Stimulated activated CD4-positive, alpha-beta T cell treated with anti-CD3 and anti-CD28 coated beads, TNF-alpha, amount 100 ng/mL, for 4 hours (primary cell): ENCODE results near the gene NOS1AP.
"Not testable (repeated sequence)": the region's sequence is repeated elsewhere in the genome, so short reads cannot be mapped to it uniquely, and the experiment has no call there.

Experiments
- DNase-seq, 3 experiments: peaks; one replicate each; pipeline ENCODE4 v3.0.0-alpha.2; 2020; ENCODE audit warnings: low read depth in 3 of 3

NOS1AP gene

GRCh38 chr1:162336621-162337285 lies 267.3 kb downstream of the NOS1AP start:
- DNase-seq, result no peak

- DNase-seq, result no peak
Measured at GRCh38 chr1:162342452-162342983, 273.0 kb downstream of the NOS1AP start.

GRCh38 chr1:162343470-162343869 lies 274.0 kb downstream of the NOS1AP start:
- DNase-seq, result no peak

GRCh38 chr1:162347281-162347680 lies 277.8 kb downstream of the NOS1AP start:
- no peak for DNase-seq

- no peak for DNase-seq
Measured at GRCh38 chr1:162349635-162350330, 280.3 kb downstream of the NOS1AP start.

GRCh38 chr1:162351246-162351842 lies 281.9 kb downstream of the NOS1AP start:
- no peak for DNase-seq

GRCh38 chr1:162351874-162352273 lies 282.4 kb downstream of the NOS1AP start:
- DNase-seq, result not testable (repeated sequence)

GRCh38 chr1:162353078-162353477 lies 283.6 kb downstream of the NOS1AP start:
- no peak for DNase-seq

GRCh38 chr1:162353702-162354101 lies 284.2 kb downstream of the NOS1AP start:
- DNase-seq, result no peak

GRCh38 chr1:162357681-162358266 lies 288.3 kb downstream of the NOS1AP start:
- no peak for DNase-seq

- DNase-seq, result no peak
Measured at GRCh38 chr1:162358928-162359327, 289.4 kb downstream of the NOS1AP start.

GRCh38 chr1:162359523-162360236 lies 290.2 kb downstream of the NOS1AP start:
- no peak for DNase-seq

- no peak for DNase-seq
Measured at GRCh38 chr1:162360237-162360873, 290.9 kb downstream of the NOS1AP start.

GRCh38 chr1:162360874-162361260 lies 291.4 kb downstream of the NOS1AP start:
- no peak for DNase-seq

GRCh38 chr1:162361349-162361748 lies 291.9 kb downstream of the NOS1AP start:
- no peak for DNase-seq

- DNase-seq, result no peak
Measured at GRCh38 chr1:162363823-162364222, 294.3 kb downstream of the NOS1AP start.

- no peak for DNase-seq
Measured at GRCh38 chr1:162364498-162364897, 295.0 kb downstream of the NOS1AP start.

- DNase-seq, result no peak
Measured at GRCh38 chr1:162365284-162366020, 296.0 kb downstream of the NOS1AP start.

GRCh38 chr1:162366149-162366548 lies 296.7 kb downstream of the NOS1AP start:
- DNase-seq, result no peak

- no peak for DNase-seq
Measured at GRCh38 chr1:162366671-162367070, 297.2 kb downstream of the NOS1AP start.

GRCh38 chr1:162367073-162367472 lies 297.6 kb downstream of the NOS1AP start:
- DNase-seq, result no peak
